Liver (tissue), 9 donors: ENCODE measurements around the gene VLDLR. TPM values are rescaled to one million over a fixed set of nuclear protein-coding genes. Genes with fewer than 3 reads are reported as not detected.

Source experiments
- DNase-seq: peaks from one replicate; pipeline ENCODE4 v3.0.0-alpha.2; 2017; ENCODE audit warnings: low spot score
- H3K27ac ChIP-seq, 2 donors: one replicate each; pipeline ENCODE4 v1.7.0; 2013; ENCODE audit warnings: inconsistent platforms in 2 of 2, low read length in 2 of 2, control low read depth in 1 of 2, low read depth in 1 of 2, mild to moderate bottlenecking in 1 of 2
- H3K27me3 ChIP-seq, 4 donors: one replicate each; pipeline versions ENCODE4 v1.6.1 to v1.7.0; 2013; ENCODE audit warnings: low read length in 3 of 4, inconsistent platforms in 1 of 4, mild to moderate bottlenecking in 1 of 4, moderate library complexity in 1 of 4; ENCODE audit not compliant: control insufficient read depth in 4 of 4, insufficient read depth in 4 of 4
- H3K36me3 ChIP-seq, 4 donors: one replicate each; pipeline versions ENCODE4 v1.6.1 to v1.7.0; 2013; ENCODE audit warnings: low read length in 3 of 4, mild to moderate bottlenecking in 3 of 4, low read depth in 1 of 4, moderate library complexity in 1 of 4; ENCODE audit not compliant: control insufficient read depth in 4 of 4, insufficient read depth in 3 of 4
- H3K4me1 ChIP-seq, 4 donors: one replicate each; pipeline versions ENCODE4 v1.6.1 to v1.7.0; 2013; ENCODE audit warnings: low read length in 3 of 4, mild to moderate bottlenecking in 3 of 4, moderate library complexity in 1 of 4; ENCODE audit not compliant: control insufficient read depth in 4 of 4, insufficient read depth in 4 of 4
- H3K4me3 ChIP-seq, 3 donors: one replicate each; pipeline versions ENCODE4 v1.6.1 to v1.7.0; 2013; ENCODE audit warnings: low read length in 3 of 3, control low read depth in 1 of 3, low read depth in 1 of 3, mild to moderate bottlenecking in 1 of 3
- H3K9ac ChIP-seq, 2 donors: one replicate each; pipeline ENCODE4 v1.7.0; 2013; ENCODE audit warnings: low read length in 2 of 2, mild to moderate bottlenecking in 2 of 2, moderate library complexity in 2 of 2, control low read depth in 1 of 2, low read depth in 1 of 2
- H3K9me3 ChIP-seq, 4 donors: one replicate each; pipeline versions ENCODE4 v1.6.1 to v1.7.0; 2013; ENCODE audit warnings: low read length in 3 of 4; ENCODE audit not compliant: control insufficient read depth in 4 of 4
- EGR1 ChIP-seq, 2 donors: IDR thresholded peaks; 2 replicates each; pipeline ENCODE4 v1.6.1; 2016 to 2018; ENCODE audit warnings: antibody characterized with exemption in 2 of 2, low read depth in 2 of 2
- FOXA2 ChIP-seq: IDR thresholded peaks from 2 replicates; pipeline ENCODE4 v1.6.1; 2016; ENCODE audit warnings: antibody characterized with exemption
- JUND ChIP-seq, 2 donors: IDR thresholded peaks; 2 replicates each; pipeline ENCODE4 v1.6.1; 2016; ENCODE audit warnings: antibody characterized with exemption in 2 of 2
- NR2F2 ChIP-seq: IDR thresholded peaks from 2 replicates; pipeline ENCODE4 v1.6.1; 2016; ENCODE audit warnings: antibody characterized with exemption
- RXRA ChIP-seq, 2 donors: IDR thresholded peaks; 2 replicates each; pipeline ENCODE4 v1.6.1; 2017 to 2018; ENCODE audit warnings: antibody characterized with exemption in 2 of 2, mild to moderate bottlenecking in 1 of 2
- SP1 ChIP-seq: IDR thresholded peaks from 2 replicates; pipeline ENCODE4 v1.6.1; 2018; ENCODE audit warnings: antibody characterized with exemption, mild to moderate bottlenecking
- TAF1 ChIP-seq: conservative IDR thresholded peaks from 2 replicates; pipeline ENCODE4 v1.6.1; 2016; ENCODE audit warnings: antibody characterized with exemption, mild to moderate bottlenecking
- WGBS: extraction: QIAGEN DNeasy Blood & Tissue Kit; methylation state at CpG from one replicate; pipeline ENCODE4 v1.1.7; 2013; 5-methylcytosine and 5-hydroxymethylcytosine counted together
- polyA plus RNA-seq, 2 donors: library from polyadenylated mRNA; stranded (reverse) in 1 of 2; unstranded in 1 of 2; fragments of 200-250 nt in 1 of 2; fragments of >200 nt in 1 of 2; fragmentation: Nextera tagmentation in 1 of 2; extraction: Ambion mirVana in 1 of 2; gene quantifications; one replicate each; pipeline versions ENCODE4 v1.2.1 to v1.2.3, GENCODE V29; 2013 to 2015
- total RNA-seq, 2 donors: library from RNA; depleted of rRNA; stranded (reverse); fragments of >200 nt; gene quantifications; one replicate each; pipeline ENCODE4 v1.2.3, GENCODE V29; 2014
- TF ChIP-seq, protein P1 (sequence below): IDR thresholded peaks from 2 replicates; pipeline ENCODE4 v1.6.1; 2016; ENCODE audit warnings: antibody characterized with exemption, mild to moderate bottlenecking
- TF ChIP-seq, protein P2 (sequence below): IDR thresholded peaks from 2 replicates; pipeline ENCODE4 v1.6.1; 2016; ENCODE audit warnings: antibody characterized with exemption
- TF ChIP-seq, protein P3 (sequence below): fragments of 150-350 bp; IDR thresholded peaks from 2 replicates; pipeline ENCODE4 v1.5.1; 2017; ENCODE audit warnings: improper control_type of control experiment, low read depth, low read length; ENCODE audit not compliant: missing input control
- TF ChIP-seq, protein P4 (sequence below): IDR thresholded peaks from 2 replicates; pipeline ENCODE4 v1.6.1; 2016; ENCODE audit warnings: antibody characterized with exemption
- TF ChIP-seq, protein P5 (sequence below): IDR thresholded peaks from 2 replicates; pipeline ENCODE4 v1.6.1; 2016; ENCODE audit warnings: antibody characterized with exemption
- donor health status: healthy.
- donor health status: healthy.
- donor health status: healthy.
- donor health status: healthy.
- donor health status: healthy.

VLDLR gene
- total and polyA plus RNA-seq, 4 donors: 0.44 to 2.8 (median 1.4) TPM

DNA sequence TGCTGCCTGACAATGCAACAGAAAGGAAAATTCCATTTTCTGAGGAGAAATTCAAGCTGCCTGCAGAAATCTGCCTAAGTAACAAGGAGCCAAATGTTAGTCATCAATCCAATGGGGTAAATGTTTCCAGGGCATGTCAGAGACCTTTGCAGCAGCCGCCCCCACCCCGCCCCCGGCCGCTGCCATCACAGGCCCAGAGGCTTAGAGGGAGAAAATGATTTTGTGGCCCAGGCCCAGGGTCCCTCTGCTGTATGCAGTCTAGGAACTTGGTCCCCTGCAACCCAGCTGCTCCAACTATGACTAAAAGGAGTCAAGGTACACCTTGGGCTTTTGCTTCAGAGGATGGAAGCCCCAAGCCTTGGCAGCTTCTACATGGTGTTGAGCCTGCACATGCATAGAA, 45.0 kb downstream of the VLDLR start:
- H3K36me3 ChIP-seq: no peaks in the 10 kb centered on the region
- no peak overlapping the region for H3K27ac ChIP-seq
- TF ChIP-seq EGR1 (IDR thresholded peaks at IDR 0.05; ENCODE audit: low read depth in 2 of 2) (no peak), FOXA2 (no peak), NR2F2 (no peak), RXRA (IDR thresholded peaks at IDR 0.05) (no peak), SP1 (no peak), TAF1 (no peak)
- TF ChIP-seq, protein P1, sequence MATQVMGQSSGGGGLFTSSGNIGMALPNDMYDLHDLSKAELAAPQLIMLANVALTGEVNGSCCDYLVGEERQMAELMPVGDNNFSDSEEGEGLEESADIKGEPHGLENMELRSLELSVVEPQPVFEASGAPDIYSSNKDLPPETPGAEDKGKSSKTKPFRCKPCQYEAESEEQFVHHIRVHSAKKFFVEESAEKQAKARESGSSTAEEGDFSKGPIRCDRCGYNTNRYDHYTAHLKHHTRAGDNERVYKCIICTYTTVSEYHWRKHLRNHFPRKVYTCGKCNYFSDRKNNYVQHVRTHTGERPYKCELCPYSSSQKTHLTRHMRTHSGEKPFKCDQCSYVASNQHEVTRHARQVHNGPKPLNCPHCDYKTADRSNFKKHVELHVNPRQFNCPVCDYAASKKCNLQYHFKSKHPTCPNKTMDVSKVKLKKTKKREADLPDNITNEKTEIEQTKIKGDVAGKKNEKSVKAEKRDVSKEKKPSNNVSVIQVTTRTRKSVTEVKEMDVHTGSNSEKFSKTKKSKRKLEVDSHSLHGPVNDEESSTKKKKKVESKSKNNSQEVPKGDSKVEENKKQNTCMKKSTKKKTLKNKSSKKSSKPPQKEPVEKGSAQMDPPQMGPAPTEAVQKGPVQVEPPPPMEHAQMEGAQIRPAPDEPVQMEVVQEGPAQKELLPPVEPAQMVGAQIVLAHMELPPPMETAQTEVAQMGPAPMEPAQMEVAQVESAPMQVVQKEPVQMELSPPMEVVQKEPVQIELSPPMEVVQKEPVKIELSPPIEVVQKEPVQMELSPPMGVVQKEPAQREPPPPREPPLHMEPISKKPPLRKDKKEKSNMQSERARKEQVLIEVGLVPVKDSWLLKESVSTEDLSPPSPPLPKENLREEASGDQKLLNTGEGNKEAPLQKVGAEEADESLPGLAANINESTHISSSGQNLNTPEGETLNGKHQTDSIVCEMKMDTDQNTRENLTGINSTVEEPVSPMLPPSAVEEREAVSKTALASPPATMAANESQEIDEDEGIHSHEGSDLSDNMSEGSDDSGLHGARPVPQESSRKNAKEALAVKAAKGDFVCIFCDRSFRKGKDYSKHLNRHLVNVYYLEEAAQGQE: no peak
- TF ChIP-seq, protein P2, sequence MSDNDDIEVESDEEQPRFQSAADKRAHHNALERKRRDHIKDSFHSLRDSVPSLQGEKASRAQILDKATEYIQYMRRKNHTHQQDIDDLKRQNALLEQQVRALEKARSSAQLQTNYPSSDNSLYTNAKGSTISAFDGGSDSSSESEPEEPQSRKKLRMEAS: no peak
- TF ChIP-seq, protein P3, sequence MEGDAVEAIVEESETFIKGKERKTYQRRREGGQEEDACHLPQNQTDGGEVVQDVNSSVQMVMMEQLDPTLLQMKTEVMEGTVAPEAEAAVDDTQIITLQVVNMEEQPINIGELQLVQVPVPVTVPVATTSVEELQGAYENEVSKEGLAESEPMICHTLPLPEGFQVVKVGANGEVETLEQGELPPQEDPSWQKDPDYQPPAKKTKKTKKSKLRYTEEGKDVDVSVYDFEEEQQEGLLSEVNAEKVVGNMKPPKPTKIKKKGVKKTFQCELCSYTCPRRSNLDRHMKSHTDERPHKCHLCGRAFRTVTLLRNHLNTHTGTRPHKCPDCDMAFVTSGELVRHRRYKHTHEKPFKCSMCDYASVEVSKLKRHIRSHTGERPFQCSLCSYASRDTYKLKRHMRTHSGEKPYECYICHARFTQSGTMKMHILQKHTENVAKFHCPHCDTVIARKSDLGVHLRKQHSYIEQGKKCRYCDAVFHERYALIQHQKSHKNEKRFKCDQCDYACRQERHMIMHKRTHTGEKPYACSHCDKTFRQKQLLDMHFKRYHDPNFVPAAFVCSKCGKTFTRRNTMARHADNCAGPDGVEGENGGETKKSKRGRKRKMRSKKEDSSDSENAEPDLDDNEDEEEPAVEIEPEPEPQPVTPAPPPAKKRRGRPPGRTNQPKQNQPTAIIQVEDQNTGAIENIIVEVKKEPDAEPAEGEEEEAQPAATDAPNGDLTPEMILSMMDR: no peak
- no peak overlapping the region for H3K9ac ChIP-seq
- WGBS: 97% methylated on average over 4 of the region's 4 CpGs
- peaks cover 0 to 2% (median 0%) of the 10 kb centered on the region in 4 donors for H3K9me3 ChIP-seq
- no peak overlapping the region for H3K4me3 ChIP-seq
- H3K27me3 ChIP-seq: no peaks in the 10 kb centered on the region
- H3K4me1 ChIP-seq: no peaks in the 10 kb centered on the region
- DNase-seq: no peak

DNA sequence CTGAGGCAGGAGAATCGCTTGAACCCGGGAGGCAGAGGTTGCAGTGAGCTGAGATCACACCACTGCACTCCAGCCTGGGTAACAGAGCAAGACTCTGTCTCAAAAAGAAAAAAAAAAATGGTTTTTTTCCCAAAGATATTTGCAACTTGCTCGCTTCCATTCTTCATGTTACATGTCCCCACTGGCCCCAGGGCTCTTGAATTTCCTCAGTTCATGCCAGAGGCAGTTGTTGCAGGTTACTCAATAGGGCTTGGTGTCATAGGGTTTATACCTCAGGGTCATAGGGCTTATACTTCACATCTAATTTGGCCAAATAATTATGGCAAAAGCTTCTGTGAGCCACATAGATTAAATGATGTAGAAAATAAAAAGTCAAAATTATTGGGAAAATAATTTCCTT, 51.6 kb downstream of the VLDLR start:
- Histone ChIP-seq H3K9ac (no peak overlapping the region), H3K4me1 (no peaks in the 10 kb centered on the region), H3K9me3 (no peaks in the 10 kb centered on the region), H3K27me3 (no peaks in the 10 kb centered on the region), H3K4me3 (no peak overlapping the region), H3K27ac (no peak overlapping the region), H3K36me3 (no peaks in the 10 kb centered on the region)
- TF ChIP-seq SP1 (no peak), JUND (IDR thresholded peaks at IDR 0.05) (no peak)
- TF ChIP-seq, protein P4, sequence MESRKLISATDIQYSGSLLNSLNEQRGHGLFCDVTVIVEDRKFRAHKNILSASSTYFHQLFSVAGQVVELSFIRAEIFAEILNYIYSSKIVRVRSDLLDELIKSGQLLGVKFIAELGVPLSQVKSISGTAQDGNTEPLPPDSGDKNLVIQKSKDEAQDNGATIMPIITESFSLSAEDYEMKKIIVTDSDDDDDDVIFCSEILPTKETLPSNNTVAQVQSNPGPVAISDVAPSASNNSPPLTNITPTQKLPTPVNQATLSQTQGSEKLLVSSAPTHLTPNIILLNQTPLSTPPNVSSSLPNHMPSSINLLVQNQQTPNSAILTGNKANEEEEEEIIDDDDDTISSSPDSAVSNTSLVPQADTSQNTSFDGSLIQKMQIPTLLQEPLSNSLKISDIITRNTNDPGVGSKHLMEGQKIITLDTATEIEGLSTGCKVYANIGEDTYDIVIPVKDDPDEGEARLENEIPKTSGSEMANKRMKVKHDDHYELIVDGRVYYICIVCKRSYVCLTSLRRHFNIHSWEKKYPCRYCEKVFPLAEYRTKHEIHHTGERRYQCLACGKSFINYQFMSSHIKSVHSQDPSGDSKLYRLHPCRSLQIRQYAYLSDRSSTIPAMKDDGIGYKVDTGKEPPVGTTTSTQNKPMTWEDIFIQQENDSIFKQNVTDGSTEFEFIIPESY: no peak
- TF ChIP-seq, protein P5, sequence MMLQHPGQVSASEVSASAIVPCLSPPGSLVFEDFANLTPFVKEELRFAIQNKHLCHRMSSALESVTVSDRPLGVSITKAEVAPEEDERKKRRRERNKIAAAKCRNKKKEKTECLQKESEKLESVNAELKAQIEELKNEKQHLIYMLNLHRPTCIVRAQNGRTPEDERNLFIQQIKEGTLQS: no peak
- TF ChIP-seq, protein P3: no peak
- no peak for DNase-seq
- WGBS: 97% methylated on average over 1 of the region's 3 CpGs
